OCI-M2 (cell line): ENCODE results near the gene LYRM4.
A peak's percentile ranks its signal among the peaks of the same experiment; 100 is the strongest.

Source experiments
- DNase-seq: peaks from one replicate; lab custom pipeline; 2025; ENCODE audit not compliant: unreplicated experiment; lab: John Stamatoyannopoulos, UW

LYRM4 gene

DNA sequence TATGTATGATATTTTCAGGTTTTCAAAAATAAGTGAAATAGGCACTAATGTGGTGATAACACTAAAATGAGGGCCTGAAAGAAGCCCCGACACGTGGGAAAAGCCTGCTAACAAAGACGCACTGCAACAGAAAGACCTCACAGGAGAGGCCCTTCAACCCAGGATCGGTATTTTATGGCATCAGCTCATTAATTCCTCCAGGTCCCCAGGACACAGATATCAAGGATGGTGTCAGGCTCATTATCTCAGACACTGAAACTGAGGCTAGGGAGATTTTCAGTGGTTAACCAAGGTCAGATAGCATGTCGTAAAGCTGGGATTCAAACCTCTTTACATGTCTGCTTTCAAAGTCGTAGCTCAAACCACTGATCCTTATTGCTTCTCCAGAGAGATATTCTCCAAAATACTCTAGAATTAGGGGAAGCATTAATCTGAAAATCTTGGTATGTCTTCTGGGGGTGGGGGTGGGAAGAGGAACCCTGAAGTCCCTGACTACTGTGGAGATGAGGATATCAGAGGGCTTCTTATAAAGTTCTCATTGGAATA lies 111.5 kb downstream of the LYRM4 start:
- no peak for DNase-seq

- no peak for DNase-seq
These were observed 114.4 kb downstream of the LYRM4 start for GRCh38 chr6:5146398-5146797.

DNA sequence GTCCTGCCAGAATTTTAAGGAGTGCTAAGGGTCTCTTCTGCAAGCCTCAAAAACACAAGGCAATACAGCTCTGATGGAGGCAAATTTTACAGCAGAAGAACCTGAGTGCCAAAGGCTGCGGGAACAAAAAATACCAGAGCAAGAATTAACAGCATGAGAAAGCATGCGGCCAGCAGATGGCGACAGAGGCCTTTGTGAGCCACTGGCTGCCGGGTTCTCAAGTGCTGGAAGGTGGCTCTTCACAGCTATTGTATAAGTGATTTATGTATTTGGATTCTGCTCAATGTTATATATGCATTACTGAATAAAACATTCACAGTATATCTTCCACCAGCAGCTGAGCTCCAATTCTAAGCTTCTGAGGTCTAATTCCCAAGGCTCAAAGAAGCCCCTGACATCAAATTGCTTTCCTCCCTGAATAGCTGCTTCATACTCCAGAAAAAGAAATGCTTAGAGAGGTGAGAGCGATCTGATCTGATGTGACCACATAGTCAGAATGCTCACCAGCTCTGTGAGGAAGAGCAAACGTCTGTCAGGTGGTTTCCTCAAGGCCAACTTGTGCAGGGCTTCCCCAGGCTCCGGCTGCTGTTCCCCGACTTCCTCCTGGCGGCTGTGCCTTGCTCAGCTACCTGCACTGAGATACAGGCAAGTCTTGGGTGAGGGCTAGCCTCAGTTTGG lies 117.0 kb downstream of the LYRM4 start:
- peak; percentile 34 for DNase-seq

- DNase-seq: no peak
These were observed 117.8 kb downstream of the LYRM4 start for GRCh38 chr6:5142915-5143314.

DNA sequence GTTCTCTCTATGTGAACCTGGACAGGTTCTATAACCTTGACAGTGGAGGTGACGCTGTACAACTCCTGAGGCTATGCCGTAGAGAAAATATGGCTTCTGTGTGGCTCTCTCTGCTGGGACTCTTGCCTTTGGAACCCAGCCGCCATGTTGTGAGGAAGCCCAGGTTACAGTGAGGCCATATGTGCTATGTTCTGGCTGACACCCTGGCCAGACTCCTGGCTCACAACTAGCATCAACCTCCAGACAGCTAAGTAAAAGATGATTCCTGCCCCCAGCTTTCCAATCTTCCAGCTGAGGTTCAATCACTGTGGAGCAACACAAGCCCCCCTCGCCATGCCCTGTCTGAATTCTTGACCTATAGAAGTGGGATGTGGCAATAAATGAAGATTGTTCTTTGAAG lies 118.6 kb downstream of the LYRM4 start:
- DNase-seq: no peak

DNA sequence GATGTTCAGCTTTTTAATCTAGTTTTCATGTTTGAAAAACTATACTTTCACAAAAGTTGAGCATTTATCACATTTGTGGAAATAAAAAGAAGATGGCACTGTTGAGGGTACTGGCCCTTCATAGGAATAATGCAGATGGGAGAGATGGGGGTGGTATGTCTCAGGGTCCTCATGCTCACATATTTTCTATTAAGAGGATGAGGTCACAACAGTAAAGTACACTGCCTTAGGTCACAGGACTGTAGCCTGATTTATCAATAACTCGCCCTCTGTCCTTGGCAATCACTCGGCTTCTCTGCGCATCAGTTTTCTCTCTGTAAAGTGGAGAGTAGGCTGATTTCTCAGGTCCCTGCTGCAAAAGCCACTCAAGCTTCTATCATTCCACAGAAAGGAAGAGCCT lies 119.7 kb downstream of the LYRM4 start:
- DNase-seq: no peak

DNA sequence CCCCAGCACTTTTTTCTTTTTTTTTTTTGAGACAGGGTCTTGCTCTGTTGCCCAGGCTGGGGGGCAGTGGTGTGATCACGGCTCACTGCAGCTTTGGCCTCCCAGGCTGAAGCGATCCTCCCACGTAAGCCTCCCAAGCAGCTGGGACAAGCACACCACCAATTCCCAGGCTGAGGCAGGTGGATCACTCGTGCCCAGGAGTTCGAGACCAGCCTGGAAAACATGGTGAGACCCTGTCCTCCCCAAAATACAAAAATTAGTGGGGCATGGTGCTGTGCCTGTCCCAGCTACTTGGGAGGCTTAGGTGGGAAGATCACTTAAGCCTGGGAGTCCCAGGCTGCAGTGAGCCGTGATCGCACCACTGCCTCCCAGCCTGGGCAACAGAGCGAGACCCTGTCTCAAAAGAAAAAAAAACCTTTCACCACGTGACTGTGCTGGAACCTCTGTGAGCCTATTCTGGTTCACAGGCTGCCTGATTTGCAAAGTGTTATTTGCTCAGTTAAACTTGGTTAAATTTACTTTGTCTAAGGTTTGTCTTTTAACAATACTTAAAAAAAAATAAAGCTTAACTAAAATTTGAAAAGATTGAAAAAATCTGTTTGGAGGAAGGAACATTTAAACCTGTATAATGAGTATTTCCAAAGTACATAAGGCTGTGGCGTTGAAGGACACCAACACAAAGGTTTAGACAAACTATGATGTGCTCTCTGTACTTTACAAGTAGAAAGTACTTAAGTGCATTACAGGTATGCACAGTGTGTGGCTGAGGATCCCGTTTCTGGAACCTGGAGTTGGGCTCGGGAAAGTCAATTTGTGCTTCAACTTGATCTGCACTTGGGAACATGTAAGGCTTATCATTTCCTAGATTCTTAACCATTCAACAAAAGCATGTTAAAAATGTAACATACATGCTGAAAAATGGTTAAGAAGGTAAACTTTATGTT lies 120.7 kb downstream of the LYRM4 start:
- no peak for DNase-seq

GRCh38 chr6:5138995-5139827 lies 121.5 kb downstream of the LYRM4 start:
- no peak for DNase-seq

DNA sequence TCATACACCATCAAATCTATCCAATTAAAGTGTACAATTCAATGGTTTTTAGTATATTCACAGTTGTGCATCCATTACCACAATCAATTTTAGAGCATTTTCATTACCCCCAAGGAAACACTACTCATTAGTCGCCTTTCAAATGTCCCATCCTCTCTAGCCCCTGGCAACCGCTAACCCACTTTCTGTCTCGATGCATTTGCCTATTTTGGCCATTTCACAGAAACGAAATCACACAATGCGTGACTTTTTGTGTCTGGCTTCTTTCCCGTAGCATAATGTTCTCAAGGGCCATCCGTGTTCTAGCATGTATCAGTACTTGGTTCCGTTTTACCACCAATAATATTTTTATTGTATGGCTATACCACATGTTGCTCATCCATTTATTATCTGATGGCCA lies 123.9 kb downstream of the LYRM4 start:
- DNase-seq: no peak

DNA sequence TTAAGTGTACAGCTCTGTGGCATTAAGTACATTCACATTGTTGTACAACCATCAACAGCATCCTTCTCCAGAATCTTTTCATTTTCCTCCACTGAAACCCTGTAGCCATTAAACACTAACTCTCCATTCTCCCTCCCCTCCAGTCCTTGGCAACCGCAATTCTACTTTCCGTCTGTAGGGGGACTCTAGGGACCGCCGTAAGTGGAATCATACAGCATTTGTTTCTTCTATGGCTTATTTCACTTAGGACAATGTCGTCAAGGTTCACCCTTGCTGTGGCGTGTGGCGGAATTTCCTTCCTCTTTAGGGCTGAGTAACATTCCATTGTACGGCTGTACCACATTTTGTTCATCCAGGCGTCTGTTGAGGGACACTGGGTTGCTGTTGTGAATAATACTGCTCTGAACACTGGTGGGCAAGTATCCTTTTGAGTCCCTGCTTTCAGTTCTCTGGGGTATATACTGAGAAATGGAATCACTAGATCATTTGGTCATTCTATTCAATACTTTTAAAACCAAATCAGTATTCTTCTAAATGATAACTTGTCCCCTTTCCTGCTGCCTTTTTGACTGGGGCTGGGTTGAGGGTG lies 124.9 kb downstream of the LYRM4 start:
- no peak for DNase-seq

- DNase-seq: no peak
These were observed 126.8 kb downstream of the LYRM4 start for GRCh38 chr6:5133943-5134342.

- DNase-seq: no peak
These were observed 128.0 kb downstream of the LYRM4 start for GRCh38 chr6:5132731-5133130.

GRCh38 chr6:5130135-5130866 lies 130.4 kb downstream of the LYRM4 start:
- DNase-seq: no peak

DNA sequence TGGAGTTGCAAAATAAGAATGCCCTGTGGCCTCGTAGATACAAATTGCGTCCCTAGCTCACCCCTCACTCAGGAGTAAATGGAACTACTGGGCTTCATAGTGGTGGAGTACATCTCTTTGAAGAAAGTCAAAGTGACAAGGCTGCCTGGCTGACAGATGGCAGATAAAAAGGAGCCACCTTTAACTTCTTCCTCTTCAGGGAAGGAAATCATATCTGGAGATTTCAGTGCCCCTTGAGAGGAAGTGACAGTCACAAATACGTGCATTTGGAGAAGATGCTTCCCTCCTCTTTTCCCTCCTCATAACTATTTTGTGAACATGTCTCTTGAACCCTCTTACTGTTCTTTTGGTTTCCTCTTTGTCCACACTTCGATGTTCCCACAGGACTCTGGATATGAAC lies 132.4 kb downstream of the LYRM4 start:
- DNase-seq: no peak

GRCh38 chr6:5127106-5127687 lies 133.6 kb downstream of the LYRM4 start:
- no peak for DNase-seq

- DNase-seq: no peak
These were observed 134.5 kb downstream of the LYRM4 start for GRCh38 chr6:5126214-5126613.

- no peak for DNase-seq
These were observed 135.4 kb downstream of the LYRM4 start for GRCh38 chr6:5125152-5126006.

DNA sequence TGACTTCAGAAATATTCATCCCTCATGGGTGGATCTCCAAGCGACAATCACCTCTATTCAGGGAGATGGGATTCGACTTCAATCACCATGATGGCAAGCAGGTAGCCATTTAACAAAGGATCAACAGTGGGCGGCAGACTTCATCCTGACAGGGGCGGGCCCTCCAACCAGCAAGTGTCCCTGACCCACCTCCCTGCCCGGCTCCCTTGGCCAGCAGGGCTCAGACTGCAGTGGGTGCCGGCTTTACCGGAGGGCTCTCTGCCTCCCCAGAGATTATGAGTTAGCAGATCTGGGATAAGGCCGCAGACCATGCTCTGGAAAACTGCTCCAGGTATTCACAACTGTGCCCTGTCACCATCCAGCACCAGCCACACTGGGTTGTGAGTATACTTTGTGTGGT lies 136.2 kb downstream of the LYRM4 start:
- DNase-seq: no peak
